ENCODE measurements around the gene DDAH1.
"Not testable (repeated sequence)": the region's sequence is repeated elsewhere in the genome, so short reads cannot be mapped to it uniquely, and the experiment has no call there.

Gene DDAH1

GRCh38 chr1:85465099-85465785 is at the start of gene DDAH1:
TSS of gene DDAH1 (minus strand) at chr1:85465159. CDS start at chr1:85465045, 114 bp downstream.
- ATAC-seq (replicated peaks) (peak; percentile 71 to 75), DNase-seq (peak; percentile 19)
- Mint-ChIP-seq H3K27ac (no peak within 1 kb of the TSS), H3K27me3 (peaks cover 43 to 65% of the 10 kb centered on the region in 2 donors), H3K36me3 (peaks cover 0 to 5% of the 10 kb centered on the region in 2 donors), H3K9me3 (peaks cover 0 to 2% of the 10 kb centered on the region in 2 donors), H3K4me1 (peaks cover 4 to 5% of the 10 kb centered on the region in 2 donors), H3K4me3 (peak within 1 kb of the TSS; percentile 74 to 75)

DNA sequence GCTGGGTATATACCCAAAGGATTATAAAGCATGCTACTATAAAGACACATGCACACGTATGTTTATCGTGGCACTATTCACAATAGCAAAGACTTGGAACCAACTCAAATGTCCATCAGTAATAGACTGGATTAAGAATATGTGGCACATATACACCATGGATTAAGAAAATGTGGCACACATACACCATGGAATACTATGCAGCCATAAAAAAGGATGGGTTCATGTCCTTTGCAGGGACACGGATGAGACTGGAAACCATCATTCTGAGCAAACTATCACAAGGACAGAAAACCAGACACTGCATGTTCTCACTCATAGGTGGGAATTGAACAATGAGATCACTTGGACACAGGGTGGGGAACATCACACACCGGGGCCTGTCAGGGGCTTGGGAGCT is 49.0 kb upstream of the DDAH1 start:
- peaks cover 10 to 11% of the 10 kb centered on the region in 2 donors for H3K27me3 Mint-ChIP-seq
- DNase-seq; H3K4me3 Mint-ChIP-seq; H3K36me3 Mint-ChIP-seq; H3K27ac Mint-ChIP-seq; ATAC-seq (replicated peaks); H3K4me1 Mint-ChIP-seq: not testable (repeated sequence)
- H3K9me3 Mint-ChIP-seq: peaks cover 6 to 14% of the 10 kb centered on the region in 2 donors

GRCh38 chr1:85504417-85504816 is 39.5 kb upstream of the DDAH1 start:
- Mint-ChIP-seq H3K27me3 (peaks cover 15 to 19% of the 10 kb centered on the region in 2 donors), H3K4me3 (no peak overlapping the region), H3K27ac (no peak overlapping the region), H3K4me1 (no peaks in the 10 kb centered on the region), H3K36me3 (peaks cover 0 to 9% of the 10 kb centered on the region in 2 donors), H3K9me3 (peaks cover 9 to 18% of the 10 kb centered on the region in 2 donors)
- ATAC-seq (replicated peaks) (no peak), DNase-seq (no peak)

- H3K4me3 Mint-ChIP-seq: no peak overlapping the region
- no peak overlapping the region for H3K27ac Mint-ChIP-seq
- H3K9me3 Mint-ChIP-seq: peaks cover 9 to 18% of the 10 kb centered on the region in 2 donors
- no peak for ATAC-seq (replicated peaks)
- H3K27me3 Mint-ChIP-seq: peaks cover 18 to 19% of the 10 kb centered on the region in 2 donors
- DNase-seq: no peak
- no peaks in the 10 kb centered on the region for H3K4me1 Mint-ChIP-seq
- peaks cover 0 to 9% of the 10 kb centered on the region in 2 donors for H3K36me3 Mint-ChIP-seq
These were observed 37.7 kb upstream of the DDAH1 start for GRCh38 chr1:85502625-85503083.

GRCh38 chr1:85502171-85502570 is 37.2 kb upstream of the DDAH1 start:
- no peaks in the 10 kb centered on the region for H3K4me1 Mint-ChIP-seq
- H3K36me3 Mint-ChIP-seq: peaks cover 0 to 9% of the 10 kb centered on the region in 2 donors
- no peak overlapping the region for H3K27ac Mint-ChIP-seq
- DNase-seq: no peak
- H3K9me3 Mint-ChIP-seq: peaks cover 9 to 18% of the 10 kb centered on the region in 2 donors
- peaks cover 18 to 19% of the 10 kb centered on the region in 2 donors for H3K27me3 Mint-ChIP-seq
- no peak overlapping the region for H3K4me3 Mint-ChIP-seq
- no peak for ATAC-seq (replicated peaks)

DNA sequence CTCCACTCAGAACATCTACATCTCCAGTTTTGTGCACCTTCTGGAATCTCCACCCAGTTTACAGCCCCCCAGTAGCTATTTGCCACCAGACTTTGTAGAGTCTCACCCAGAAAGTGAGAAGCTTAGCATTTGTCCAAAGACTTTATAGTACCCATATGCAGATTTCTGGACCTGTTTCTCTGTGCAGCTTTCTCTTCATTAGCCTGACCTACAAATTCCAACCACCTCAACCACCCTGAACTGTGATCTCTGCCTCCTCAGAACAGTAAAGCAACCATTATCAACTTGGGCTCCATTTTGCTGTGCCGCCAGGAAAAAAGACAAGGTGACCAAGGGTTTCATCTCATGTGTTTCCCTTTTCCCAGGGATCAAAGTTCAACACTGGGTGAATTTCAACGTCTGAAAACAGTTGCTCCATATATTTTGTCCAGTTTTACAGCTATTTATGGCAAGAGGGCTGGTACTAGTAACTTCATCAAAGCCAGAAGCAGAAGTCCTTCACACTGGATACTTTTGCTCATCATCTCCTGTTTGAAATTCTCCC is 36.5 kb upstream of the DDAH1 start:
- Mint-ChIP-seq H3K27ac (no peak overlapping the region), H3K27me3 (peaks cover 15% of the 10 kb centered on the region in 2 donors), H3K9me3 (peaks cover 9 to 18% of the 10 kb centered on the region in 2 donors), H3K4me3 (no peak overlapping the region), H3K36me3 (peaks cover 0 to 9% of the 10 kb centered on the region in 2 donors), H3K4me1 (no peaks in the 10 kb centered on the region)
- DNase-seq: no peak
- no peak for ATAC-seq (replicated peaks)

GRCh38 chr1:85496941-85497582 is 32.1 kb upstream of the DDAH1 start:
- Mint-ChIP-seq H3K9me3 (peaks cover 9 to 18% of the 10 kb centered on the region in 2 donors), H3K27ac (no peak overlapping the region), H3K27me3 (peaks cover 4 to 14% of the 10 kb centered on the region in 2 donors), H3K4me3 (no peak overlapping the region), H3K36me3 (peaks cover 0 to 9% of the 10 kb centered on the region in 2 donors), H3K4me1 (peaks cover 0 to 1% of the 10 kb centered on the region in 2 donors)
- ATAC-seq (replicated peaks): no peak
- no peak for DNase-seq

DNA sequence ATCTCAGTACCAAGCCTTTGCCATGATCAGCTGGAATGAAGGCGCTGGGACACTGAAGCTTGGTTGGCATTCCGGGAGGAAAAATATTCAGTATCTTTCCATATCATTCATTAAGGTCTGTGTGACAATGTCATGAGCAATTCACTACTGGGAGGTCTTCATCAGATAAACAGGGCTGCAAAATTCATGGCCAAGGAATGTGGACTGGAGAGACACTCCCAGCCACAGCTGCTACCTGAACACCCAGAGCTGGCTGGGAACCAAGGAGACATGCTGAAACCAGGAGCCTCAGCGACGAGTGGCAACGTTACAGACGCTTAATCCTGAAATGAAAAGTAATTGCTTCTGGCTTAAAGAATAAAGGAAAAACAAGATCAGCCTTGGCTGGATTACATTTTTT is 30.6 kb upstream of the DDAH1 start:
- H3K4me1 Mint-ChIP-seq: peaks cover 0 to 1% of the 10 kb centered on the region in 2 donors
- no peak overlapping the region for H3K4me3 Mint-ChIP-seq
- H3K36me3 Mint-ChIP-seq: no peaks in the 10 kb centered on the region
- H3K9me3 Mint-ChIP-seq: peaks cover 2 to 7% of the 10 kb centered on the region in 2 donors
- DNase-seq (no peak), ATAC-seq (replicated peaks) (no peak)
- H3K27ac Mint-ChIP-seq: no peak overlapping the region
- H3K27me3 Mint-ChIP-seq: peaks cover 4 to 14% of the 10 kb centered on the region in 2 donors

- Mint-ChIP-seq H3K4me3 (no peak overlapping the region), H3K36me3 (no peaks in the 10 kb centered on the region), H3K9me3 (peaks cover 0 to under 1% of the 10 kb centered on the region in 2 donors), H3K27me3 (peaks cover 4 to 18% of the 10 kb centered on the region in 2 donors), H3K4me1 (peaks cover 0 to 1% of the 10 kb centered on the region in 2 donors), H3K27ac (no peak overlapping the region)
- DNase-seq: no peak
- no peak for ATAC-seq (replicated peaks)
These were observed 29.9 kb upstream of the DDAH1 start for GRCh38 chr1:85494904-85495266.

- no peak for ATAC-seq (replicated peaks)
These were observed 29.3 kb upstream of the DDAH1 start for GRCh38 chr1:85494074-85494903.

GRCh38 chr1:85490270-85490985 is 25.5 kb upstream of the DDAH1 start:
- peaks cover 4 to 24% of the 10 kb centered on the region in 2 donors for H3K27me3 Mint-ChIP-seq
- no peak overlapping the region for H3K4me3 Mint-ChIP-seq
- DNase-seq: no peak
- H3K27ac Mint-ChIP-seq: no peak overlapping the region
- H3K4me1 Mint-ChIP-seq: peaks cover 0 to 1% of the 10 kb centered on the region in 2 donors
- no peaks in the 10 kb centered on the region for H3K9me3 Mint-ChIP-seq
- no peak for ATAC-seq (replicated peaks)
- no peaks in the 10 kb centered on the region for H3K36me3 Mint-ChIP-seq

More at GRCh38 chr1:85494074-85494903, 29.3 kb upstream of the DDAH1 start:
- Mint-ChIP-seq H3K36me3 (no peaks in the 10 kb centered on the region), H3K27ac (no peak overlapping the region), H3K4me1 (peaks cover 0 to 1% of the 10 kb centered on the region in 2 donors), H3K4me3 (no peak overlapping the region), H3K9me3 (no peaks in the 10 kb centered on the region), H3K27me3 (peaks cover 4 to 21% of the 10 kb centered on the region in 2 donors)
- DNase-seq: no peak

- H3K9me3 Mint-ChIP-seq: no peaks in the 10 kb centered on the region
- no peak overlapping the region for H3K4me3 Mint-ChIP-seq
- no peak for ATAC-seq (replicated peaks)
- H3K27me3 Mint-ChIP-seq: peaks cover 4 to 18% of the 10 kb centered on the region in 2 donors
- H3K4me1 Mint-ChIP-seq: no peaks in the 10 kb centered on the region
- no peak overlapping the region for H3K27ac Mint-ChIP-seq
- H3K36me3 Mint-ChIP-seq: no peaks in the 10 kb centered on the region
- DNase-seq: no peak
These were observed 23.2 kb upstream of the DDAH1 start for GRCh38 chr1:85488126-85488525.

DNA sequence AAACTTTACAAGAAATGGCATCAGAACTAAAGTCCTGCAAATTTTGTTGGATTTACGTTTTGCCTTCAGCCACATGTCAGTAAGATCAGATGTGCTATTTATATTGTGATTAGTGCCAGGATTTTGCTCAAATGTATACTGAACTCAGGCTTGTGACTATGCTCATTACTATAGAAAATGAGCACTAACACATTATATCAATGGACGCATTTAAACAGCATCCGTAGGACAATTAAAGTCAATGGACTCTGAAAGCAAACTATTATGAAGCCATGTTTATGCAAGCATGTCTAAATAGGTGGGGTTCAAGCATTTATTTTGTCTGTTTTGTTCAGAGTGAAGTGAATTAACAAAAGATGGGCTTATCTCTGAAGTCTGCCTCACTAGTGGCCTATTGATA is 20.6 kb upstream of the DDAH1 start:
- no peaks in the 10 kb centered on the region for H3K4me1 Mint-ChIP-seq
- DNase-seq: no peak
- no peak overlapping the region for H3K4me3 Mint-ChIP-seq
- no peak overlapping the region for H3K27ac Mint-ChIP-seq
- ATAC-seq (replicated peaks): no peak
- H3K27me3 Mint-ChIP-seq: peaks cover 4 to 18% of the 10 kb centered on the region in 2 donors
- H3K9me3 Mint-ChIP-seq: no peaks in the 10 kb centered on the region
- no peaks in the 10 kb centered on the region for H3K36me3 Mint-ChIP-seq
